ENCODE measurements around the gene IGBP1.

- TF ChIP-seq POLR2A (IDR thresholded peaks at IDR 0.05) = no peak
- TF ChIP-seq CTCF (IDR thresholded peaks at IDR 0.05) = no peak
Measured at GRCh38 chrX:70132224-70132623, 1.0 kb upstream of the IGBP1 start.
